SK-N-SH (cell line): ENCODE results near the gene GNAL. TPM values are rescaled to one million over a fixed set of nuclear protein-coding genes. Genes with fewer than 3 reads are reported as not detected.

Source experiments
- CTCF ChIA-PET: fragments of 300-600, 350-600 bp; formaldehyde crosslinking; extraction: SDS; loops from one replicate; lab custom pipeline; 2021; lab: Yijun Ruan, JAX
- POLR2A ChIA-PET: fragments of 350-600 bp; sonication (Branson Sonifier 250); formaldehyde crosslinking; extraction: SDS; loops from one replicate; lab custom pipeline; 2020; ENCODE audit warnings: antibody characterized with exemption, inconsistent platforms; lab: Yijun Ruan, JAX
- DNase-seq: peaks from one replicate; pipeline ENCODE4 v3.0.0; 2012
- H2AFZ ChIP-seq: fragments of 200-600 bp; sonication (generic); 2 replicates; pipeline ENCODE4 v1.8.1; 2016; ENCODE audit warnings: antibody characterized with exemption, mild to moderate bottlenecking, low read depth
- H3F3A ChIP-seq: fragments of 200-600 bp; sonication (generic); replicated peaks from 2 replicates; pipeline ENCODE3; 2016; ENCODE audit warnings: antibody characterized with exemption, mild to moderate bottlenecking; ENCODE audit not compliant: insufficient read depth
- H3K27ac ChIP-seq, 2 experiments: fragments of 200-500 bp in 1 of 2; fragments of 200-600 bp in 1 of 2; sonication (Bioruptor generic) in 1 of 2; sonication (generic), shearing (Covaris generic) in 1 of 2; 2 replicates each; pipeline versions ENCODE4 v1.5.1 to v1.6.1; 2014 to 2016; ENCODE audit warnings: low read depth in 2 of 2, inconsistent platforms in 1 of 2, low read length in 1 of 2, mild to moderate bottlenecking in 1 of 2, mixed read lengths in 1 of 2
- H3K27me3 ChIP-seq: fragments of 200-600 bp; sonication (generic), shearing (Covaris generic); 2 replicates; pipeline ENCODE4 v1.6.1; 2016; ENCODE audit warnings: mixed run types; ENCODE audit not compliant: insufficient read depth
- H3K36me3 ChIP-seq, 2 experiments: fragments of 200-500 bp in 1 of 2; fragments of 200-600 bp in 1 of 2; sonication (Bioruptor generic) in 1 of 2; sonication (generic) in 1 of 2; replicated peaks in 1 of 2; 2 replicates each; pipeline versions ENCODE3 to v1.5.1; 2014 to 2016; ENCODE audit warnings: low read length in 1 of 2, mild to moderate bottlenecking in 1 of 2; ENCODE audit not compliant: insufficient read depth in 2 of 2, control insufficient read depth in 1 of 2
- H3K4me1 ChIP-seq, 2 experiments: fragments of 200-500 bp in 1 of 2; fragments of 200-600 bp in 1 of 2; sonication (Bioruptor generic) in 1 of 2; sonication (generic), shearing (Covaris generic) in 1 of 2; 2 replicates each; pipeline versions ENCODE4 v1.5.1 to v1.6.1; 2014 to 2016; ENCODE audit warnings: low read depth in 1 of 2, low read length in 1 of 2, mixed run types in 1 of 2; ENCODE audit not compliant: insufficient read depth in 2 of 2, control insufficient read depth in 1 of 2
- H3K4me2 ChIP-seq: fragments of 200-600 bp; sonication (generic), shearing (Covaris generic); 2 replicates; pipeline ENCODE4 v1.6.1; 2017; ENCODE audit warnings: mixed run types
- H3K4me3 ChIP-seq, 2 experiments: fragments of 200-500 bp in 1 of 2; fragments of 200-600 bp in 1 of 2; sonication (Bioruptor generic) in 1 of 2; sonication (generic), shearing (Covaris generic) in 1 of 2; 2 replicates each; pipeline versions ENCODE4 v1.5.1 to v1.8.1; 2014 to 2016; ENCODE audit warnings: low read depth in 2 of 2, inconsistent platforms in 1 of 2, low read length in 1 of 2, mild to moderate bottlenecking in 1 of 2, mixed read lengths in 1 of 2, moderate library complexity in 1 of 2
- H3K79me2 ChIP-seq: fragments of 200-600 bp; sonication (generic); 2 replicates; pipeline ENCODE4 v1.8.1; 2017; ENCODE audit warnings: mild to moderate bottlenecking; ENCODE audit not compliant: insufficient read depth
- H3K9ac ChIP-seq: fragments of 200-600 bp; sonication (generic); 2 replicates; pipeline ENCODE4 v1.6.1; 2017; ENCODE audit warnings: mixed run types
- H3K9me2 ChIP-seq: fragments of 200-600 bp; sonication (generic); 2 replicates; pipeline ENCODE4 v1.6.1; 2017; ENCODE audit warnings: mixed run types
- H3K9me3 ChIP-seq: fragments of 200-600 bp; sonication (generic); 2 replicates; pipeline ENCODE4 v1.6.1; 2017; ENCODE audit warnings: mixed run types, mild to moderate bottlenecking, moderate library complexity
- H4K20me1 ChIP-seq: fragments of 200-600 bp; sonication (generic); 2 replicates; pipeline ENCODE4 v1.6.1; 2017; ENCODE audit warnings: mild to moderate bottlenecking, mixed run types; ENCODE audit not compliant: insufficient read depth
- EP300 ChIP-seq, 2 experiments: IDR thresholded peaks; 2 replicates each; pipeline versions ENCODE4 v1.4.0 to v1.6.1; 2012; ENCODE audit warnings: borderline replicate concordance in 1 of 2, low read depth in 1 of 2, low read length in 1 of 2
- EZH2phosphoT487 ChIP-seq: fragments of 200-600 bp; sonication (generic); IDR thresholded peaks from 2 replicates; pipeline ENCODE4 v1.6.1; 2017; ENCODE audit warnings: low read depth, mixed run types, mild to moderate bottlenecking, antibody characterized with exemption, moderate library complexity, borderline replicate concordance
- FOSL2 ChIP-seq: IDR thresholded peaks from 2 replicates; pipeline ENCODE4 v1.4.0; 2012; ENCODE audit warnings: low read depth, mild to moderate bottlenecking, moderate library complexity, borderline replicate concordance
- FOXJ3 ChIP-seq: sonication (generic); formaldehyde crosslinking; IDR thresholded peaks from 2 replicates; pipeline ENCODE4 v1.5.1; 2020; ENCODE audit warnings: mild to moderate bottlenecking, missing genetic modification reagents
- FOXM1 ChIP-seq: IDR thresholded peaks from 2 replicates; pipeline ENCODE4 v1.4.0; 2012; ENCODE audit warnings: low read depth, mild to moderate bottlenecking
- IRF3 ChIP-seq: fragments of 150-350 bp; IDR thresholded peaks from 2 replicates; pipeline ENCODE4 v1.6.1; 2016; ENCODE audit warnings: mild to moderate bottlenecking, low read depth, low read length
- JUND ChIP-seq: IDR thresholded peaks from 2 replicates; pipeline ENCODE4 v1.4.0; 2012
- MXI1 ChIP-seq: IDR thresholded peaks from 2 replicates; pipeline ENCODE4 v1.6.1; 2012; ENCODE audit warnings: mild to moderate bottlenecking, low read depth, low read length, improper control_type of control experiment
- NFIC ChIP-seq: IDR thresholded peaks from 2 replicates; pipeline ENCODE4 v1.4.0; 2012; ENCODE audit warnings: borderline replicate concordance
- RAD21 ChIP-seq: IDR thresholded peaks from 2 replicates; pipeline ENCODE4 v1.6.1; 2012; ENCODE audit warnings: mild to moderate bottlenecking, low read length
- RCOR1 ChIP-seq: fragments of 150-350 bp; IDR thresholded peaks from 2 replicates; pipeline ENCODE4 v1.6.1; 2017; ENCODE audit warnings: antibody characterized with exemption, low read length
- RXRA ChIP-seq: IDR thresholded peaks from 2 replicates; pipeline ENCODE4 v1.4.0; 2012; ENCODE audit warnings: low read depth, mild to moderate bottlenecking, borderline replicate concordance
- SIN3A ChIP-seq: IDR thresholded peaks from 2 replicates; pipeline ENCODE4 v1.6.1; 2012; ENCODE audit warnings: low read depth, mild to moderate bottlenecking, low read length, moderate library complexity, borderline replicate concordance
- SMC3 ChIP-seq: IDR thresholded peaks from 2 replicates; pipeline ENCODE4 v1.6.1; 2012; ENCODE audit warnings: low read depth, low read length, improper control_type of control experiment
- TAF1 ChIP-seq: IDR thresholded peaks from 2 replicates; pipeline ENCODE4 v1.6.1; 2012; ENCODE audit warnings: low read depth, mild to moderate bottlenecking, low read length, moderate library complexity, borderline replicate concordance
- TEAD4 ChIP-seq: IDR thresholded peaks from 2 replicates; pipeline ENCODE4 v1.4.0; 2012; ENCODE audit warnings: mild to moderate bottlenecking, borderline replicate concordance; ENCODE audit not compliant: insufficient read depth
- YY1 ChIP-seq: IDR thresholded peaks from 2 replicates; pipeline ENCODE4 v1.4.0; 2012; ENCODE audit warnings: low read depth, mild to moderate bottlenecking
- WGBS: methylation state at CpG from one replicate; pipeline ENCODE4 v1.1.6; 2017; ENCODE audit warnings: low lambda C conversion rate; 5-methylcytosine and 5-hydroxymethylcytosine counted together
- polyA plus RNA-seq, 3 experiments: library from polyadenylated mRNA; depleted of rRNA; stranded (reverse); fragments of >200 nt; gene quantifications; 2 replicates each; pipeline ENCODE4 v1.2.3, GENCODE V29; 2012
- TF ChIP-seq, protein P1 (sequence below): fragments of 150-350 bp; IDR thresholded peaks from 2 replicates; pipeline ENCODE4 v1.6.1; 2017; ENCODE audit warnings: antibody characterized with exemption, low read length, low read depth, borderline replicate concordance
- TF ChIP-seq, protein P2 (sequence below): IDR thresholded peaks from 2 replicates; pipeline ENCODE4 v1.6.1; 2012; ENCODE audit warnings: mild to moderate bottlenecking, low read depth, low read length, moderate library complexity
- TF ChIP-seq, protein P3 (sequence below): IDR thresholded peaks from 2 replicates; pipeline ENCODE4; 2012

The GNAL gene
- polyA plus RNA-seq, 1 of the 3 experiments (the other 2 are of a cell fraction) = 0.13 TPM

- no peaks in the 10 kb centered on the region for H4K20me1 ChIP-seq
- no peak for DNase-seq
- TF ChIP-seq RXRA (no peak), EZH2phosphoT487 (no peak), FOSL2 (no peak), RAD21 (no peak), YY1 (no peak), TAF1 (no peak), RCOR1 (no peak), TEAD4 (no peak), IRF3 (no peak), FOXJ3 (CRISPR knock-in tag) (no peak)
- H3K27me3 ChIP-seq = peaks cover 31% of the 10 kb centered on the region; the same call in 1 of the 2 replicates
- H3K9me2 ChIP-seq = no peaks in the 10 kb centered on the region
- no peaks in the 10 kb centered on the region for H3K79me2 ChIP-seq
- no peak overlapping the region for H3K4me2 ChIP-seq
- CTCF ChIA-PET = no interaction called here
- H3K4me3 ChIP-seq = no peak overlapping the region
- H3K27ac ChIP-seq = no peak overlapping the region
- 48% methylated on average over 4 of the region's 4 CpGs for WGBS
- peaks cover 0 to 6% of the 10 kb centered on the region in 2 experiments; a peak in 1 of 4 replicates for H3K4me1 ChIP-seq
- POLR2A ChIA-PET = no interaction called here
- no peaks in the 10 kb centered on the region for H3F3A ChIP-seq
- no peaks in the 10 kb centered on the region for H3K9me3 ChIP-seq
- H3K9ac ChIP-seq = no peak overlapping the region
- H2AFZ ChIP-seq = no peak overlapping the region
- no peaks in the 10 kb centered on the region for H3K36me3 ChIP-seq
Measured at GRCh38 chr18:11845654-11846053, 156.6 kb downstream of the GNAL start.

DNA sequence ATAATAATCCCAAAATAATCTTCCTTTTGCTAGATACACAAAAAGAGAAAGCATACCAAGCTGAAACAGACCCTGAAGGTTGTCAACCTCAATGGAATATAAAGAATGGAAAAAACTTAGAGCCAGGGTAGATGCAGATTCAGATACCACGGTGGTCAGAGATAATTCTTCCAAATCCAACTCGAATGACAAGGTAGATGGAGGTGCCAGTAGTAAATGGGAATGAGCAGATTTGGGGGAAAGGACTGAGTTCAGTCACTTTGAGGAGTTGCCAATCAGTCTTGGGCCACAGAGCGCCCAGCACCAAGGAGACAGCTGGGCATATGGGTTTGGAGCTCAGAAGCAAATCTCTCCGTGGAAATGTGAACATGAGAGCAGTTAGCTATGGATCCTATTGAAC, 158.7 kb downstream of the GNAL start:
- no peak overlapping the region for H3K27ac ChIP-seq
- TF ChIP-seq FOXM1 = no peak
- no peak for TF ChIP-seq EP300 (IDR thresholded peaks at IDR 0.05; ENCODE audit: borderline replicate concordance in 1 of 2, low read depth in 1 of 2, low read length in 1 of 2)
- TF ChIP-seq YY1 = no peak
- no peak for TF ChIP-seq SMC3
- TF ChIP-seq, protein P1, sequence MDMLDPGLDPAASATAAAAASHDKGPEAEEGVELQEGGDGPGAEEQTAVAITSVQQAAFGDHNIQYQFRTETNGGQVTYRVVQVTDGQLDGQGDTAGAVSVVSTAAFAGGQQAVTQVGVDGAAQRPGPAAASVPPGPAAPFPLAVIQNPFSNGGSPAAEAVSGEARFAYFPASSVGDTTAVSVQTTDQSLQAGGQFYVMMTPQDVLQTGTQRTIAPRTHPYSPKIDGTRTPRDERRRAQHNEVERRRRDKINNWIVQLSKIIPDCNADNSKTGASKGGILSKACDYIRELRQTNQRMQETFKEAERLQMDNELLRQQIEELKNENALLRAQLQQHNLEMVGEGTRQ = no peak
- no peak for TF ChIP-seq TAF1
- TF ChIP-seq, protein P2, sequence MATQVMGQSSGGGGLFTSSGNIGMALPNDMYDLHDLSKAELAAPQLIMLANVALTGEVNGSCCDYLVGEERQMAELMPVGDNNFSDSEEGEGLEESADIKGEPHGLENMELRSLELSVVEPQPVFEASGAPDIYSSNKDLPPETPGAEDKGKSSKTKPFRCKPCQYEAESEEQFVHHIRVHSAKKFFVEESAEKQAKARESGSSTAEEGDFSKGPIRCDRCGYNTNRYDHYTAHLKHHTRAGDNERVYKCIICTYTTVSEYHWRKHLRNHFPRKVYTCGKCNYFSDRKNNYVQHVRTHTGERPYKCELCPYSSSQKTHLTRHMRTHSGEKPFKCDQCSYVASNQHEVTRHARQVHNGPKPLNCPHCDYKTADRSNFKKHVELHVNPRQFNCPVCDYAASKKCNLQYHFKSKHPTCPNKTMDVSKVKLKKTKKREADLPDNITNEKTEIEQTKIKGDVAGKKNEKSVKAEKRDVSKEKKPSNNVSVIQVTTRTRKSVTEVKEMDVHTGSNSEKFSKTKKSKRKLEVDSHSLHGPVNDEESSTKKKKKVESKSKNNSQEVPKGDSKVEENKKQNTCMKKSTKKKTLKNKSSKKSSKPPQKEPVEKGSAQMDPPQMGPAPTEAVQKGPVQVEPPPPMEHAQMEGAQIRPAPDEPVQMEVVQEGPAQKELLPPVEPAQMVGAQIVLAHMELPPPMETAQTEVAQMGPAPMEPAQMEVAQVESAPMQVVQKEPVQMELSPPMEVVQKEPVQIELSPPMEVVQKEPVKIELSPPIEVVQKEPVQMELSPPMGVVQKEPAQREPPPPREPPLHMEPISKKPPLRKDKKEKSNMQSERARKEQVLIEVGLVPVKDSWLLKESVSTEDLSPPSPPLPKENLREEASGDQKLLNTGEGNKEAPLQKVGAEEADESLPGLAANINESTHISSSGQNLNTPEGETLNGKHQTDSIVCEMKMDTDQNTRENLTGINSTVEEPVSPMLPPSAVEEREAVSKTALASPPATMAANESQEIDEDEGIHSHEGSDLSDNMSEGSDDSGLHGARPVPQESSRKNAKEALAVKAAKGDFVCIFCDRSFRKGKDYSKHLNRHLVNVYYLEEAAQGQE = no peak
- no peak for TF ChIP-seq SIN3A
- no peak for TF ChIP-seq JUND
- no peak for TF ChIP-seq MXI1
- no peak for TF ChIP-seq NFIC
- TF ChIP-seq, protein P3, sequence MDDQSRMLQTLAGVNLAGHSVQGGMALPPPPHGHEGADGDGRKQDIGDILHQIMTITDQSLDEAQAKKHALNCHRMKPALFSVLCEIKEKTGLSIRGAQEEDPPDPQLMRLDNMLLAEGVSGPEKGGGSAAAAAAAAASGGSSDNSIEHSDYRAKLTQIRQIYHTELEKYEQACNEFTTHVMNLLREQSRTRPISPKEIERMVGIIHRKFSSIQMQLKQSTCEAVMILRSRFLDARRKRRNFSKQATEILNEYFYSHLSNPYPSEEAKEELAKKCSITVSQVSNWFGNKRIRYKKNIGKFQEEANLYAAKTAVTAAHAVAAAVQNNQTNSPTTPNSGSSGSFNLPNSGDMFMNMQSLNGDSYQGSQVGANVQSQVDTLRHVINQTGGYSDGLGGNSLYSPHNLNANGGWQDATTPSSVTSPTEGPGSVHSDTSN = no peak
- TF ChIP-seq IRF3 = no peak
- peaks cover 17% of the 10 kb centered on the region; the same call in 1 of the 2 replicates for H3K27me3 ChIP-seq
- no peak overlapping the region for H3K9ac ChIP-seq
- 13% methylated on average over 4 of the region's 4 CpGs for whole genome bisulfite sequencing
- peaks cover 0 to 13% of the 10 kb centered on the region in 2 experiments; a peak in 2 of 4 replicates for H3K4me1 ChIP-seq
- no peak overlapping the region for H3K4me3 ChIP-seq
- H3F3A ChIP-seq = peaks cover 4% of the 10 kb centered on the region
- H3K4me2 ChIP-seq = no peak overlapping the region
- H3K79me2 ChIP-seq = peaks cover 16% of the 10 kb centered on the region
- POLR2A ChIA-PET = no interaction called here
- H3K9me3 ChIP-seq = no peaks in the 10 kb centered on the region
- H3K9me2 ChIP-seq = no peaks in the 10 kb centered on the region
- peaks cover 0 to 1% of the 10 kb centered on the region in 2 experiments for H3K36me3 ChIP-seq
- H4K20me1 ChIP-seq = peaks cover 8% of the 10 kb centered on the region; the same call in 1 of the 2 replicates
- no peak for DNase-seq
- CTCF ChIA-PET = interaction anchor here (1.7 kb wide), 1 partner anchor 192 kb away, joined by 4 read pairs; no protein-coding TSS in a partner anchor
- H2AFZ ChIP-seq = no peak overlapping the region
